H1 (cell line): ENCODE measurements around the gene EMID1. TPM values are rescaled to one million over a fixed set of nuclear protein-coding genes. Genes with fewer than 3 reads are reported as not detected.

ENCODE experiments used
- BCL11A ChIP-seq, 2 experiments: IDR thresholded peaks; one replicate each; pipeline ENCODE4 v1.6.1; 2011; ENCODE audit warnings: low read depth in 2 of 2, low read length in 2 of 2, mild to moderate bottlenecking in 2 of 2
- HDAC6 ChIP-seq: IDR thresholded peaks from one replicate; pipeline ENCODE4 v1.7.1; 2012; ENCODE audit warnings: low read depth, mild to moderate bottlenecking, inconsistent platforms, low read length, moderate library complexity
- SP2 ChIP-seq: IDR thresholded peaks from 2 replicates; pipeline ENCODE4 v1.6.1; 2012; ENCODE audit warnings: mild to moderate bottlenecking, low read length, inconsistent platforms
- polyA plus RNA-seq, 7 experiments: library from polyadenylated mRNA; depleted of rRNA in 3 of 7; stranded (reverse) in 5 of 7; unstranded in 2 of 7; fragments of >200 nt in 5 of 7; fragments of 200-250 nt in 2 of 7; gene quantifications; 1 replicate in 5 of 7; 2 replicates in 1 of 7; 4 replicates in 1 of 7; pipeline versions ENCODE4 v1.2.1 to v1.2.3, GENCODE V29; 2011 to 2013; ENCODE audit warnings: missing spikeins in 2 of 7, mixed read lengths in 2 of 7
- total RNA-seq: library from RNA; stranded (reverse); fragmentation: NEBNext Ultra II Directional; extraction: Animal tissue kit (Norgen Biotek cat#: 25700); gene quantifications from 2 replicates; pipeline ENCODE4 v1.2.1, GENCODE V29; 2021

The EMID1 gene
- total and polyA plus RNA-seq, 2 of the 8 experiments (the other 6 are each of a cell fraction or from before 2014, with no cell fraction given): 3.9 to 7.4 TPM

GRCh38 chr22:29205594-29206371 is at the start of gene EMID1 (continued):
- TF ChIP-seq BCL11A (IDR thresholded peaks at IDR 0.05; ENCODE audit: low read depth in 2 of 2, low read length in 2 of 2): no peak
- no peak for TF ChIP-seq SP2
- TF ChIP-seq HDAC6: no peak
